Diencephalon (tissue), 1 donor: ENCODE measurements around the gene GCSAM. TPM values are rescaled to one million over a fixed set of nuclear protein-coding genes. Genes with fewer than 3 reads are reported as not detected.

Source experiments
- small RNA-seq: library from RNA; depleted of rRNA; stranded (forward); fragments of <200 nt; gene quantifications from one replicate; pipeline ENCODE3, GENCODE V24; 2014
- total RNA-seq: library from RNA; depleted of rRNA; stranded (reverse); fragments of >200 nt; gene quantifications from one replicate; pipeline ENCODE4 v1.2.3, GENCODE V29; 2014

Gene GCSAM, protein sequence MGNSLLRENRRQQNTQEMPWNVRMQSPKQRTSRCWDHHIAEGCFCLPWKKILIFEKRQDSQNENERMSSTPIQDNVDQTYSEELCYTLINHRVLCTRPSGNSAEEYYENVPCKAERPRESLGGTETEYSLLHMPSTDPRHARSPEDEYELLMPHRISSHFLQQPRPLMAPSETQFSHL
- total RNA-seq = not detected

GRCh38 chr3:112132975-112133448, at the start of gene GCSAM:
Gene GCSAM, minus strand, starts transcription at chr3:112133248. Its CDS starts 128 bp downstream, at chr3:112133120.

GRCh38 chr3:112086076-112086854, 46.8 kb downstream of the GCSAM start, which contains the start of gene C3orf52:
Gene C3orf52, plus strand, starts transcription at chr3:112086389. Its CDS starts 19 bp downstream, at chr3:112086408.

Small RNAs within 50 kb of the gene (small RNA-seq; reads per million reads assigned to genes)
- gene MIR567 = not detected

Other genes starting within 250 kb of the GCSAM start
- gene ABHD10, start 154.2 kb downstream of the GCSAM start, total RNA-seq = 79.4 TPM
- 103 TPM for gene TAGLN3, start 134.3 kb downstream of the GCSAM start, total RNA-seq
- 0.46 TPM for gene TMPRSS7, start 98.5 kb downstream of the GCSAM start, total RNA-seq
- 1.2 TPM for gene C3orf52, start 46.9 kb downstream of the GCSAM start, total RNA-seq
- gene SLC9C1, start 161.0 kb upstream of the GCSAM start, total RNA-seq = 0.23 TPM
- gene CD200, start 199.9 kb upstream of the GCSAM start, total RNA-seq = 79.1 TPM